ENCODE measurements around the gene SLC39A5.
"Not testable (repeated sequence)": the region's sequence is repeated elsewhere in the genome, so short reads cannot be mapped to it uniquely, and the experiment has no call there.

SLC39A5 gene

GRCh38 chr12:56247923-56248322 lies 18.1 kb downstream of the SLC39A5 start:
- DNase-seq (ENCODE audit: low read depth, low spot score): no peak

- DNase-seq (ENCODE audit: low read depth, low spot score): no peak
Measured at GRCh38 chr12:56248711-56249110, 18.9 kb downstream of the SLC39A5 start.

- DNase-seq (ENCODE audit: low read depth, low spot score): no peak
Measured at GRCh38 chr12:56252649-56253048, 22.8 kb downstream of the SLC39A5 start.

- DNase-seq (ENCODE audit: low read depth, low spot score): no peak
Measured at GRCh38 chr12:56253091-56253490, 23.2 kb downstream of the SLC39A5 start.

GRCh38 chr12:56255671-56256070 lies 25.8 kb downstream of the SLC39A5 start:
- no peak for DNase-seq (ENCODE audit: low read depth, low spot score)

GRCh38 chr12:56256326-56256960 lies 26.6 kb downstream of the SLC39A5 start:
- no peak for DNase-seq (ENCODE audit: low read depth, low spot score)

- no peak for DNase-seq (ENCODE audit: low read depth, low spot score)
Measured at GRCh38 chr12:56257071-56257470, 27.2 kb downstream of the SLC39A5 start.

GRCh38 chr12:56257491-56258067 lies 27.7 kb downstream of the SLC39A5 start:
- no peak for DNase-seq (ENCODE audit: low read depth, low spot score)

- DNase-seq (ENCODE audit: low read depth, low spot score): peak; percentile 59
Measured at GRCh38 chr12:56258068-56258819, 28.4 kb downstream of the SLC39A5 start, which contains the start of gene ANKRD52. TSS of gene ANKRD52 (minus strand) at chr12:56258384. CDS start at chr12:56258269, 115 bp downstream.

GRCh38 chr12:56258820-56259183 lies 29.0 kb downstream of the SLC39A5 start:
- no peak for DNase-seq (ENCODE audit: low read depth, low spot score)

- DNase-seq (ENCODE audit: low read depth, low spot score): no peak
Measured at GRCh38 chr12:56260380-56260779, 30.5 kb downstream of the SLC39A5 start.

GRCh38 chr12:56260921-56261320 lies 31.1 kb downstream of the SLC39A5 start:
- no peak for DNase-seq (ENCODE audit: low read depth, low spot score)

- no peak for DNase-seq (ENCODE audit: low read depth, low spot score)
Measured at GRCh38 chr12:56261503-56262232, 31.8 kb downstream of the SLC39A5 start.

- DNase-seq (ENCODE audit: low read depth, low spot score): not testable (repeated sequence)
Measured at GRCh38 chr12:56262955-56263354, 33.1 kb downstream of the SLC39A5 start.

- not testable (repeated sequence) for DNase-seq (ENCODE audit: low read depth, low spot score)
Measured at GRCh38 chr12:56266068-56266692, 36.3 kb downstream of the SLC39A5 start.

GRCh38 chr12:56266693-56267442 lies 37.0 kb downstream of the SLC39A5 start, which contains the start of gene COQ10A:
TSS of gene COQ10A (plus strand) at chr12:56266942. CDS start at chr12:56267119, 177 bp downstream.
- DNase-seq (ENCODE audit: low read depth, low spot score): peak; percentile 71

GRCh38 chr12:56267443-56268071 lies 37.7 kb downstream of the SLC39A5 start:
- no peak for DNase-seq (ENCODE audit: low read depth, low spot score)

GRCh38 chr12:56271031-56271430 lies 41.2 kb downstream of the SLC39A5 start:
- DNase-seq (ENCODE audit: low read depth, low spot score): no peak

GRCh38 chr12:56272468-56272867 lies 42.6 kb downstream of the SLC39A5 start:
- not testable (repeated sequence) for DNase-seq (ENCODE audit: low read depth, low spot score)

- no peak for DNase-seq (ENCODE audit: low read depth, low spot score)
Measured at GRCh38 chr12:56274299-56274698, 44.4 kb downstream of the SLC39A5 start.

Data from activated naive CD8-positive, alpha-beta T cell treated with anti-CD3 and anti-CD28 coated beads, Interleukin-2, amount 50 U/mL, for 16 hours (primary cell).